ENCODE data around the gene UCP2. TPM values are rescaled to one million over a fixed set of nuclear protein-coding genes. Genes with fewer than 3 reads are reported as not detected.

UCP2 gene
- total and polyA plus RNA-seq, 2 experiments from 2014 or later: 60.1 to 76.9 TPM

DNA sequence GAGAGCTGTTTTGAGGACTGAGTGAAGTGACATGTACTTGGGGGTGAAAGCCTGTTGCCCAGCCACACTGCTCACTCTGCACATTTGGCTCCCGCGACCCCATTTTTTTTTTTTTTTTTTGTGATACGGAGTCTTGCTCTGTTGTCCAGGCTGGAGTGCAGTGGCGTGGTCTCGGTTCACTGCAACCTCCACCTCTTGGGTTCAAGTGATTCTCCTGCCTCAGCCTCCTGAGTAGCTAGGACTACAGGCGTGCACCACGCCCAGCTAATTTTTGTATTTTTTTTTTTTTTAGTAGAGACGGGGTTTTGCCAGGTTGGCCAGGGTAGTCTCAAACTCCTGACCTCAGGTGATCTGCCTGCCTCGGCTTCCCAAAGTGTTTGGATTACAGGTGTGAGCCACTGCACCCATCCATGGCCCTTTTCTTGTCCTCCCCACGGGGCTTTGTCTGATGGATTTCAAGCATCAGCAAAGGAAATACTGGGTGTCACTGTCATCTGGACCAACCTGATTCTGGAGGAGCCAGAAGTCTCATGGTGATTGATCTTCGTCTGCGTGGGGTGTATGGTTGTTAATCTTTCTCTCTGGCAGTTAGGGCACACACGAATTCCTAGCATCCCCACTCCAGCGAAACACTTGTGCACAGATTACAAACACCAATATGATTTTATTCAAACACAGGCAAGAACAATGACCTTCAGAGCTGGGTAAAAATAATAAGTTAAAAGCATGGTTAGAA lies 29.6 kb upstream of the UCP2 start:
- peaks cover 9% of the 10 kb centered on the region for H3K27me3 Mint-ChIP-seq (ENCODE audit: insufficient read depth, low read depth, poor library complexity)
- H3K4me1 Mint-ChIP-seq: peaks cover 17% of the 10 kb centered on the region
- 0 out of 2 replicates have a peak, but pooled peaks cover 5% of the 10 kb centered on the region for H3K4me1 ChIP-seq (ENCODE audit: insufficient read depth)
- no peak overlapping the region for H2AFZ ChIP-seq
- no peaks in the 10 kb centered on the region for H3F3A ChIP-seq (replicated peaks; ENCODE audit: low read depth)
- no peak overlapping the region for H3K27ac ChIP-seq (ENCODE audit: low read depth)
- H4K20me1 ChIP-seq (replicated peaks; ENCODE audit: insufficient read depth): no peaks in the 10 kb centered on the region
- no peak overlapping the region for H3K27ac Mint-ChIP-seq
- TF ChIP-seq EZH2phosphoT487 (IDR thresholded peaks at IDR 0.05; ENCODE audit: unreplicated experiment) (no peak), EZH2 (IDR thresholded peaks at IDR 0.05; ENCODE audit: low read depth, unreplicated experiment) (no peak)
- TF ChIP-seq, protein P1, sequence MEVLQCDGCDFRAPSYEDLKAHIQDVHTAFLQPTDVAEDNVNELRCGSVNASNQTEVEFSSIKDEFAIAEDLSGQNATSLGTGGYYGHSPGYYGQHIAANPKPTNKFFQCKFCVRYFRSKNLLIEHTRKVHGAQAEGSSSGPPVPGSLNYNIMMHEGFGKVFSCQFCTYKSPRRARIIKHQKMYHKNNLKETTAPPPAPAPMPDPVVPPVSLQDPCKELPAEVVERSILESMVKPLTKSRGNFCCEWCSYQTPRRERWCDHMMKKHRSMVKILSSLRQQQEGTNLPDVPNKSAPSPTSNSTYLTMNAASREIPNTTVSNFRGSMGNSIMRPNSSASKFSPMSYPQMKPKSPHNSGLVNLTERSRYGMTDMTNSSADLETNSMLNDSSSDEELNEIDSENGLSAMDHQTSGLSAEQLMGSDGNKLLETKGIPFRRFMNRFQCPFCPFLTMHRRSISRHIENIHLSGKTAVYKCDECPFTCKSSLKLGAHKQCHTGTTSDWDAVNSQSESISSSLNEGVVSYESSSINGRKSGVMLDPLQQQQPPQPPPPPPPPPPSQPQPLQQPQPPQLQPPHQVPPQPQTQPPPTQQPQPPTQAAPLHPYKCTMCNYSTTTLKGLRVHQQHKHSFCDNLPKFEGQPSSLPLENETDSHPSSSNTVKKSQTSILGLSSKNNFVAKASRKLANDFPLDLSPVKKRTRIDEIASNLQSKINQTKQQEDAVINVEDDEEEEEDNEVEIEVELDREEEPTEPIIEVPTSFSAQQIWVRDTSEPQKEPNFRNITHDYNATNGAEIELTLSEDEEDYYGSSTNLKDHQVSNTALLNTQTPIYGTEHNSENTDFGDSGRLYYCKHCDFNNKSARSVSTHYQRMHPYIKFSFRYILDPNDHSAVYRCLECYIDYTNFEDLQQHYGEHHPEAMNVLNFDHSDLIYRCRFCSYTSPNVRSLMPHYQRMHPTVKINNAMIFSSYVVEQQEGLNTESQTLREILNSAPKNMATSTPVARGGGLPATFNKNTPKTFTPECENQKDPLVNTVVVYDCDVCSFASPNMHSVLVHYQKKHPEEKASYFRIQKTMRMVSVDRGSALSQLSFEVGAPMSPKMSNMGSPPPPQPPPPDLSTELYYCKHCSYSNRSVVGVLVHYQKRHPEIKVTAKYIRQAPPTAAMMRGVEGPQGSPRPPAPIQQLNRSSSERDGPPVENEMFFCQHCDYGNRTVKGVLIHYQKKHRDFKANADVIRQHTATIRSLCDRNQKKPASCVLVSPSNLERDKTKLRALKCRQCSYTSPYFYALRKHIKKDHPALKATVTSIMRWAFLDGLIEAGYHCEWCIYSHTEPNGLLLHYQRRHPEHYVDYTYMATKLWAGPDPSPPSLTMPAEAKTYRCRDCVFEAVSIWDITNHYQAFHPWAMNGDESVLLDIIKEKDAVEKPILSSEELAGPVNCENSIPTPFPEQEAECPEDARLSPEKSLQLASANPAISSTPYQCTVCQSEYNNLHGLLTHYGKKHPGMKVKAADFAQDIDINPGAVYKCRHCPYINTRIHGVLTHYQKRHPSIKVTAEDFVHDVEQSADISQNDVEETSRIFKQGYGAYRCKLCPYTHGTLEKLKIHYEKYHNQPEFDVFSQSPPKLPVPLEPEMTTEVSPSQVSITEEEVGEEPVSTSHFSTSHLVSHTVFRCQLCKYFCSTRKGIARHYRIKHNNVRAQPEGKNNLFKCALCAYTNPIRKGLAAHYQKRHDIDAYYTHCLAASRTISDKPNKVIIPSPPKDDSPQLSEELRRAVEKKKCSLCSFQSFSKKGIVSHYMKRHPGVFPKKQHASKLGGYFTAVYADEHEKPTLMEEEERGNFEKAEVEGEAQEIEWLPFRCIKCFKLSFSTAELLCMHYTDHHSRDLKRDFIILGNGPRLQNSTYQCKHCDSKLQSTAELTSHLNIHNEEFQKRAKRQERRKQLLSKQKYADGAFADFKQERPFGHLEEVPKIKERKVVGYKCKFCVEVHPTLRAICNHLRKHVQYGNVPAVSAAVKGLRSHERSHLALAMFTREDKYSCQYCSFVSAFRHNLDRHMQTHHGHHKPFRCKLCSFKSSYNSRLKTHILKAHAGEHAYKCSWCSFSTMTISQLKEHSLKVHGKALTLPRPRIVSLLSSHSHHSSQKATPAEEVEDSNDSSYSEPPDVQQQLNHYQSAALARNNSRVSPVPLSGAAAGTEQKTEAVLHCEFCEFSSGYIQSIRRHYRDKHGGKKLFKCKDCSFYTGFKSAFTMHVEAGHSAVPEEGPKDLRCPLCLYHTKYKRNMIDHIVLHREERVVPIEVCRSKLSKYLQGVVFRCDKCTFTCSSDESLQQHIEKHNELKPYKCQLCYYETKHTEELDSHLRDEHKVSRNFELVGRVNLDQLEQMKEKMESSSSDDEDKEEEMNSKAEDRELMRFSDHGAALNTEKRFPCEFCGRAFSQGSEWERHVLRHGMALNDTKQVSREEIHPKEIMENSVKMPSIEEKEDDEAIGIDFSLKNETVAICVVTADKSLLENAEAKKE (CRISPR knock-in tag; IDR thresholded peaks at IDR 0.05): no peak
- ATAC-seq (no peak), DNase-seq (ENCODE audit: low spot score) (no peak)
- no peaks in the 10 kb centered on the region for H3K27me3 ChIP-seq (ENCODE audit: insufficient read depth)
- H3K9me3 Mint-ChIP-seq: no peaks in the 10 kb centered on the region
- H3K79me2 ChIP-seq (replicated peaks; ENCODE audit: insufficient read depth): no peaks in the 10 kb centered on the region
- no peak overlapping the region for H3K4me2 ChIP-seq
- H3K9me2 ChIP-seq (ENCODE audit: insufficient read depth): no peaks in the 10 kb centered on the region; the same call in 1 of the 2 replicates
- H3K4me3 Mint-ChIP-seq: no peak overlapping the region
- no peak overlapping the region for H3K4me3 ChIP-seq
- no peaks in the 10 kb centered on the region for H3K36me3 ChIP-seq (ENCODE audit: insufficient read depth)
- peaks cover 15% of the 10 kb centered on the region for H3K36me3 Mint-ChIP-seq (ENCODE audit: low read depth)

DNA sequence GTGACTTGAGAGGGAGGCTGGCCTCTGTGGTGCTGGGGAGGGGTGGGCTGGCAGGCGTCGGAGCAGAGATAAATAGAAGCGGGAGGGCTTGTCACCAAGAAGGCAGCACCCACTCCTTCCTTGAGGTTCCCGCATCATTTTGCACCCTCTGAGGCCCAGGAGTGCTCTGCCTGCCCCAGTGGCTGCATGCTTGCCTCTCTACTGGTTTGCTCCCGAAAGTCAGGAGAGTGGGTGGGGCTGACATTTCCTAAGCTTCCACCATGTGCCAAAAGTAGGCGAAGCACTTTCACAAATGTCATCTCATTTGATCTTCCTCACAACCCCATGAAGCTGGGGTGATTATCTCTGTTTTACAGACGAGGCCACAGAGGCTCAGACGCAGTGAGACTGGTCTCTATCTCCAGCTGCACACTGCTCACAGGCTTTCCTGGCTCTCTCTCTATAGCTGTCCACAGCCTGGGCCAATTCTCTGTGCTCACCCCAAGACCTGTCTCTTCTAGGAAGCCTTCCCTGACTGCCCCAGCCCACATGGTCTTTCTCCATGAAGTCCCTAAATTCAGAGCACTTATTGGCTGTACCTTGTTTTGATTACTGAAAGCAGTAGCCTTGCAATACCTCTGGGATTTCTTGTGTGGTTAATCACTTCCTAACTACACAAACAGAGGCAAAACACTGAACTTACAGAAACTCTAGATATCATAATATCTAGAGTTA lies 28.9 kb upstream of the UCP2 start:
- no peak for DNase-seq (ENCODE audit: low spot score)
- peaks cover 8% of the 10 kb centered on the region for H3K36me3 Mint-ChIP-seq (ENCODE audit: low read depth)
- H2AFZ ChIP-seq: no peak overlapping the region
- no peak for ATAC-seq
- H3K4me3 ChIP-seq: no peak overlapping the region
- peaks cover 17% of the 10 kb centered on the region for H3K4me1 Mint-ChIP-seq
- H3K9me3 Mint-ChIP-seq: no peaks in the 10 kb centered on the region
- H4K20me1 ChIP-seq (replicated peaks; ENCODE audit: insufficient read depth): no peaks in the 10 kb centered on the region
- no peaks in the 10 kb centered on the region for H3F3A ChIP-seq (replicated peaks; ENCODE audit: low read depth)
- no peaks in the 10 kb centered on the region for H3K79me2 ChIP-seq (replicated peaks; ENCODE audit: insufficient read depth)
- H3K27ac ChIP-seq (ENCODE audit: low read depth): no peak overlapping the region
- H3K27me3 Mint-ChIP-seq (ENCODE audit: insufficient read depth, low read depth, poor library complexity): peaks cover 7% of the 10 kb centered on the region
- H3K9me2 ChIP-seq (ENCODE audit: insufficient read depth): no peaks in the 10 kb centered on the region; the same call in 1 of the 2 replicates
- H3K27ac Mint-ChIP-seq: 0 out of 2 replicates have a peak overlapping the region, but pooled peaks have one; percentile 17
- 0 out of 2 replicates have a peak, but pooled peaks cover 5% of the 10 kb centered on the region for H3K4me1 ChIP-seq (ENCODE audit: insufficient read depth)
- no peaks in the 10 kb centered on the region for H3K36me3 ChIP-seq (ENCODE audit: insufficient read depth)
- no peaks in the 10 kb centered on the region for H3K27me3 ChIP-seq (ENCODE audit: insufficient read depth)
- no peak overlapping the region for H3K4me3 Mint-ChIP-seq
- TF ChIP-seq STAT1 (IDR thresholded peaks at IDR 0.05; ENCODE audit: unreplicated experiment) (no peak), POLR2AphosphoS5 (IDR thresholded peaks at IDR 0.05; ENCODE audit: low read depth) (no peak), EZH2phosphoT487 (IDR thresholded peaks at IDR 0.05; ENCODE audit: unreplicated experiment) (no peak), JUNB (IDR thresholded peaks at IDR 0.05; ENCODE audit: unreplicated experiment) (no peak), EZH2 (IDR thresholded peaks at IDR 0.05; ENCODE audit: low read depth, unreplicated experiment) (no peak)
- TF ChIP-seq, protein P2, sequence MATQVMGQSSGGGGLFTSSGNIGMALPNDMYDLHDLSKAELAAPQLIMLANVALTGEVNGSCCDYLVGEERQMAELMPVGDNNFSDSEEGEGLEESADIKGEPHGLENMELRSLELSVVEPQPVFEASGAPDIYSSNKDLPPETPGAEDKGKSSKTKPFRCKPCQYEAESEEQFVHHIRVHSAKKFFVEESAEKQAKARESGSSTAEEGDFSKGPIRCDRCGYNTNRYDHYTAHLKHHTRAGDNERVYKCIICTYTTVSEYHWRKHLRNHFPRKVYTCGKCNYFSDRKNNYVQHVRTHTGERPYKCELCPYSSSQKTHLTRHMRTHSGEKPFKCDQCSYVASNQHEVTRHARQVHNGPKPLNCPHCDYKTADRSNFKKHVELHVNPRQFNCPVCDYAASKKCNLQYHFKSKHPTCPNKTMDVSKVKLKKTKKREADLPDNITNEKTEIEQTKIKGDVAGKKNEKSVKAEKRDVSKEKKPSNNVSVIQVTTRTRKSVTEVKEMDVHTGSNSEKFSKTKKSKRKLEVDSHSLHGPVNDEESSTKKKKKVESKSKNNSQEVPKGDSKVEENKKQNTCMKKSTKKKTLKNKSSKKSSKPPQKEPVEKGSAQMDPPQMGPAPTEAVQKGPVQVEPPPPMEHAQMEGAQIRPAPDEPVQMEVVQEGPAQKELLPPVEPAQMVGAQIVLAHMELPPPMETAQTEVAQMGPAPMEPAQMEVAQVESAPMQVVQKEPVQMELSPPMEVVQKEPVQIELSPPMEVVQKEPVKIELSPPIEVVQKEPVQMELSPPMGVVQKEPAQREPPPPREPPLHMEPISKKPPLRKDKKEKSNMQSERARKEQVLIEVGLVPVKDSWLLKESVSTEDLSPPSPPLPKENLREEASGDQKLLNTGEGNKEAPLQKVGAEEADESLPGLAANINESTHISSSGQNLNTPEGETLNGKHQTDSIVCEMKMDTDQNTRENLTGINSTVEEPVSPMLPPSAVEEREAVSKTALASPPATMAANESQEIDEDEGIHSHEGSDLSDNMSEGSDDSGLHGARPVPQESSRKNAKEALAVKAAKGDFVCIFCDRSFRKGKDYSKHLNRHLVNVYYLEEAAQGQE (IDR thresholded peaks at IDR 0.05; ENCODE audit: unreplicated experiment): no peak
- TF ChIP-seq, protein P3, sequence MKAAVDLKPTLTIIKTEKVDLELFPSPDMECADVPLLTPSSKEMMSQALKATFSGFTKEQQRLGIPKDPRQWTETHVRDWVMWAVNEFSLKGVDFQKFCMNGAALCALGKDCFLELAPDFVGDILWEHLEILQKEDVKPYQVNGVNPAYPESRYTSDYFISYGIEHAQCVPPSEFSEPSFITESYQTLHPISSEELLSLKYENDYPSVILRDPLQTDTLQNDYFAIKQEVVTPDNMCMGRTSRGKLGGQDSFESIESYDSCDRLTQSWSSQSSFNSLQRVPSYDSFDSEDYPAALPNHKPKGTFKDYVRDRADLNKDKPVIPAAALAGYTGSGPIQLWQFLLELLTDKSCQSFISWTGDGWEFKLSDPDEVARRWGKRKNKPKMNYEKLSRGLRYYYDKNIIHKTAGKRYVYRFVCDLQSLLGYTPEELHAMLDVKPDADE (IDR thresholded peaks at IDR 0.05): no peak
- H3K4me2 ChIP-seq: no peak overlapping the region

All from GM23338 (cell line).